K562 (cell line): ENCODE measurements around the gene NFKB2. TPM values are rescaled to one million over a fixed set of nuclear protein-coding genes. Genes with fewer than 3 reads are reported as not detected.

Source experiments
- ATF7 ChIP-seq: fragments of 450-650 bp; IDR thresholded peaks from 2 replicates; pipeline ENCODE4 v1.7.1; 2014; ENCODE audit warnings: mild to moderate bottlenecking, moderate library complexity
- CAMTA2 ChIP-seq: fragments of 250-450 bp; sonication (Bioruptor Pico); conservative IDR thresholded peaks from 2 replicates; pipeline ENCODE4 v1.5.1; 2022
- CHCHD3 ChIP-seq: fragments of 250-450 bp; sonication (Bioruptor Pico); IDR thresholded peaks from 2 replicates; pipeline ENCODE4 v2.1.2; 2022; ENCODE audit warnings: mild to moderate bottlenecking
- E2F3 ChIP-seq: fragments of 250-450 bp; sonication (Bioruptor Pico); IDR thresholded peaks from 2 replicates; pipeline ENCODE4 v1.4.0; 2020; ENCODE audit warnings: mild to moderate bottlenecking
- E2F8 ChIP-seq: fragments of 450-650 bp; IDR thresholded peaks from 2 replicates; pipeline ENCODE4 v1.7.1; 2018; ENCODE audit warnings: mild to moderate bottlenecking, low read depth; ENCODE audit not compliant: partially characterized antibody
- GTF2A2 ChIP-seq: IDR thresholded peaks from 2 replicates; pipeline ENCODE4 v1.6.1; 2016; ENCODE audit warnings: mild to moderate bottlenecking, missing genetic modification characterization, missing compliant biosample characterization
- ID3 ChIP-seq, 2 experiments: fragments of 250-450 bp in 1 of 2; fragments of 450-650 bp in 1 of 2; sonication (Bioruptor Pico) in 1 of 2; IDR thresholded peaks; 2 replicates each; pipeline versions ENCODE4 v1.6.1 to v1.8.0; 2016 to 2021; ENCODE audit warnings: mild to moderate bottlenecking in 2 of 2, moderate library complexity in 2 of 2, missing compliant biosample characterization in 1 of 2, missing genetic modification characterization in 1 of 2
- JUND ChIP-seq, 2 experiments: IDR thresholded peaks; 2 replicates in 1 of 2; 3 replicates in 1 of 2; pipeline ENCODE4 v1.6.1; 2011; ENCODE audit warnings: borderline replicate concordance in 2 of 2, low read depth in 2 of 2, low read length in 2 of 2, improper control_type of control experiment in 1 of 2, missing biosample characterization in 1 of 2, missing genetic modification characterization in 1 of 2, missing genetic modification reagents in 1 of 2
- MAFK ChIP-seq: IDR thresholded peaks from 2 replicates; pipeline ENCODE4 v1.6.1; 2011; ENCODE audit warnings: low read length, improper control_type of control experiment
- NR2C2 ChIP-seq, 2 experiments: fragments of 200-800 bp in 1 of 2; sonication (Bioruptor generic) in 1 of 2; sonication (generic) in 1 of 2; formaldehyde crosslinking in 1 of 2; IDR thresholded peaks; 2 replicates each; pipeline versions ENCODE4 v1.6.1 to v1.8.0; 2016 to 2022; ENCODE audit warnings: mild to moderate bottlenecking in 1 of 2, missing compliant biosample characterization in 1 of 2, missing genetic modification characterization in 1 of 2, missing genetic modification reagents in 1 of 2
- TBL1XR1 ChIP-seq, 2 experiments: IDR thresholded peaks; 2 replicates each; pipeline ENCODE4 v1.6.1; 2012; ENCODE audit warnings: improper control_type of control experiment in 2 of 2, low read length in 2 of 2, mild to moderate bottlenecking in 1 of 2
- TEAD1 ChIP-seq, 2 experiments: fragments of 450-650 bp in 1 of 2; sonication (generic) in 1 of 2; formaldehyde crosslinking; IDR thresholded peaks; 2 replicates each; pipeline versions ENCODE4 v1.4.0 to v1.8.0; 2020 to 2022; ENCODE audit warnings: mild to moderate bottlenecking in 2 of 2, missing genetic modification reagents in 1 of 2
- TGIF2 ChIP-seq: sonication (generic); formaldehyde crosslinking; IDR thresholded peaks from 2 replicates; pipeline ENCODE4 v1.8.1; 2022; ENCODE audit warnings: mild to moderate bottlenecking, missing genetic modification reagents, moderate library complexity
- TOE1 ChIP-seq, 2 experiments: fragments of 450-650 bp in 1 of 2; sonication (generic) in 1 of 2; formaldehyde crosslinking in 1 of 2; IDR thresholded peaks; 2 replicates each; pipeline versions ENCODE4 v1.7.1 to v1.8.0; 2016 to 2022; ENCODE audit warnings: borderline replicate concordance in 2 of 2, mild to moderate bottlenecking in 2 of 2, antibody characterized with exemption in 1 of 2, inconsistent platforms in 1 of 2, low read depth in 1 of 2, missing genetic modification reagents in 1 of 2, moderate library complexity in 1 of 2
- U2AF1 ChIP-seq: fragments of 200-400 bp; formaldehyde crosslinking; optimal IDR thresholded peaks from 2 replicates; pipeline ENCODE3; 2017; ENCODE audit warnings: mild to moderate bottlenecking, low read depth, low read length, moderate library complexity
- ZNF277 ChIP-seq: fragments of 250-450 bp; sonication (Bioruptor Pico); IDR thresholded peaks from 2 replicates; pipeline ENCODE4 v1.8.0; 2022; ENCODE audit warnings: inconsistent platforms, mild to moderate bottlenecking, moderate library complexity, borderline replicate concordance
- ZNF639 ChIP-seq, 2 experiments: fragments of 200-800 bp in 1 of 2; sonication (Bioruptor generic) in 1 of 2; sonication (generic) in 1 of 2; formaldehyde crosslinking in 1 of 2; IDR thresholded peaks in 1 of 2; conservative IDR thresholded peaks in 1 of 2; 2 replicates each; pipeline versions ENCODE4 v1.5.0 to v1.6.1; 2016 to 2020; ENCODE audit warnings: missing compliant biosample characterization in 1 of 2, missing genetic modification characterization in 1 of 2, missing genetic modification reagents in 1 of 2
- polyA plus RNA-seq, 8 experiments: library from polyadenylated mRNA; depleted of rRNA in 4 of 8; stranded (reverse) in 5 of 8; unstranded in 3 of 8; fragments of >200 nt; fragmentation: Nextera tagmentation in 2 of 8; fragmentation: Illumina TruSeq in 1 of 8; extraction: Ambion mirVana in 2 of 8; extraction: Trizol in 1 of 8; gene quantifications; 2 replicates each; pipeline versions ENCODE4 v1.2.1 to v1.2.3, GENCODE V29; 2011 to 2014; ENCODE audit warnings: inconsistent platforms in 1 of 8, missing spikeins in 1 of 8
- total RNA-seq, 7 experiments: library from RNA; depleted of rRNA in 6 of 7; stranded (reverse); fragments of >200 nt in 6 of 7; fragmentation: Illumina TruSeq in 2 of 7; extraction: Trizol in 2 of 7; gene quantifications; 2 replicates each; pipeline versions ENCODE4 v1.2.1 to v1.2.3, GENCODE V29; 2011 to 2021; ENCODE audit warnings: low replicate concordance in 1 of 7

NFKB2 gene
- total and polyA plus RNA-seq, 9 of the 15 experiments (the other 6 are each of a cell fraction or from before 2014, with no cell fraction given), result 0.07 to 20.3 (median 7.9) TPM

GRCh38 chr10:102420714-102421506 lies 25.4 kb downstream of the NFKB2 start, which contains the start of gene FBXL15 (continued):
- TF ChIP-seq ID3 (CRISPR knock-in tag; IDR thresholded peaks at IDR 0.05), result no peak
- peak; percentile 46; the same call in 1 of the 2 replicates for TF ChIP-seq ID3 (tag; IDR thresholded peaks at IDR 0.05)
- no peak for TF ChIP-seq CHCHD3 (CRISPR knock-in tag)
- no peak for TF ChIP-seq MAFK
- no peak for TF ChIP-seq U2AF1
- peak; percentile 52; the same call in 1 of the 2 replicates for TF ChIP-seq JUND (IDR thresholded peaks at IDR 0.05; ENCODE audit: borderline replicate concordance, low read depth, low read length)
- no peak for TF ChIP-seq JUND (tag; IDR thresholded peaks at IDR 0.05; ENCODE audit: borderline replicate concordance, low read depth, low read length)
- no peak for TF ChIP-seq TGIF2
- peak in 1 of 2 experiments; percentile 56; a peak in 1 of 4 replicates for TF ChIP-seq TBL1XR1 (IDR thresholded peaks at IDR 0.05; ENCODE audit: low read length in 2 of 2)
- TF ChIP-seq ATF7, result peak; percentile 61
- TF ChIP-seq ZNF277 (CRISPR knock-in tag), result no peak
- TF ChIP-seq GTF2A2, result no peak
- TF ChIP-seq ZNF639 (CRISPR knock-in tag; conservative IDR thresholded peaks at IDR 0.05 in 1 of 2, IDR thresholded peaks at IDR 0.05 in 1 of 2), result peak in 1 of 2 experiments; percentile 72; a peak in 2 of 4 replicates
- no peak for TF ChIP-seq E2F3
- no peak for TF ChIP-seq CAMTA2 (CRISPR knock-in tag)
- no peak for TF ChIP-seq NR2C2 (CRISPR knock-in tag; IDR thresholded peaks at IDR 0.05)
- TF ChIP-seq NR2C2 (tag; IDR thresholded peaks at IDR 0.05), result peak; percentile 78; the same call in 1 of the 2 replicates
- TF ChIP-seq TEAD1 (CRISPR knock-in tag; IDR thresholded peaks at IDR 0.05), result peak in 1 of 2 experiments; percentile 32; a peak in 2 of 4 replicates
- TF ChIP-seq E2F8, result peak; percentile 51
- TF ChIP-seq TOE1 (IDR thresholded peaks at IDR 0.05; ENCODE audit: borderline replicate concordance), result peak; percentile 91
- TF ChIP-seq TOE1 (CRISPR knock-in tag; IDR thresholded peaks at IDR 0.05; ENCODE audit: borderline replicate concordance, low read depth), result no peak
